Activated T-helper 1 cell treated with anti-CD3 and anti-CD28 coated beads, Interleukin-12 subunit alpha, Interleukin-12 subunit beta, Interleukin-2, Interleukin-4 antibody, amounts not matched to agents 30 ng/mL and 10 ng/mL and 1 ng/mL, durations not matched to agents 14 hours and 24 hours and 36 hours (primary cell): ENCODE measurements around the gene RALGAPB. TPM values are rescaled to one million over a fixed set of nuclear protein-coding genes. Genes with fewer than 3 reads are reported as not detected.
"Not testable (repeated sequence)": the region's sequence is repeated elsewhere in the genome, so short reads cannot be mapped to it uniquely, and the experiment has no call there.

Experiments
- DNase-seq: peaks from one replicate; pipeline ENCODE4 v3.0.0; 2021; ENCODE audit warnings: low spot score
- H3K27ac Mint-ChIP-seq: one replicate; pipeline ENCODE4 v1.8.0; 2021; ENCODE audit warnings: mild to moderate bottlenecking, mixed read lengths
- H3K27me3 Mint-ChIP-seq: one replicate; pipeline ENCODE4 v1.8.0; 2022; ENCODE audit warnings: mild to moderate bottlenecking, moderate library complexity, mixed read lengths; ENCODE audit not compliant: insufficient read depth
- H3K36me3 Mint-ChIP-seq: one replicate; pipeline ENCODE4 v1.8.0; 2021; ENCODE audit warnings: low read depth, mixed read lengths
- H3K4me1 Mint-ChIP-seq: one replicate; pipeline ENCODE4 v1.8.0; 2021; ENCODE audit warnings: low read depth, mixed read lengths
- H3K4me3 Mint-ChIP-seq: one replicate; pipeline ENCODE4 v1.8.0; 2021; ENCODE audit warnings: mild to moderate bottlenecking, moderate library complexity, mixed read lengths
- H3K9me3 Mint-ChIP-seq: one replicate; pipeline ENCODE4 v1.8.0; 2021; ENCODE audit warnings: mixed read lengths
- intact Hi-C: fragments of 100-400 bp; cut with micrococcal nuclease; formaldehyde crosslinking; loops from one replicate; pipeline ENCODE4 v1.15.1; 2024
- total RNA-seq: library from RNA; stranded (reverse); gene quantifications from 2 replicates; pipeline ENCODE4 v1.2.3, GENCODE V29; 2022

The RALGAPB gene
- total RNA-seq, 1 donor from 2014 or later = 32.4 TPM

DNA sequence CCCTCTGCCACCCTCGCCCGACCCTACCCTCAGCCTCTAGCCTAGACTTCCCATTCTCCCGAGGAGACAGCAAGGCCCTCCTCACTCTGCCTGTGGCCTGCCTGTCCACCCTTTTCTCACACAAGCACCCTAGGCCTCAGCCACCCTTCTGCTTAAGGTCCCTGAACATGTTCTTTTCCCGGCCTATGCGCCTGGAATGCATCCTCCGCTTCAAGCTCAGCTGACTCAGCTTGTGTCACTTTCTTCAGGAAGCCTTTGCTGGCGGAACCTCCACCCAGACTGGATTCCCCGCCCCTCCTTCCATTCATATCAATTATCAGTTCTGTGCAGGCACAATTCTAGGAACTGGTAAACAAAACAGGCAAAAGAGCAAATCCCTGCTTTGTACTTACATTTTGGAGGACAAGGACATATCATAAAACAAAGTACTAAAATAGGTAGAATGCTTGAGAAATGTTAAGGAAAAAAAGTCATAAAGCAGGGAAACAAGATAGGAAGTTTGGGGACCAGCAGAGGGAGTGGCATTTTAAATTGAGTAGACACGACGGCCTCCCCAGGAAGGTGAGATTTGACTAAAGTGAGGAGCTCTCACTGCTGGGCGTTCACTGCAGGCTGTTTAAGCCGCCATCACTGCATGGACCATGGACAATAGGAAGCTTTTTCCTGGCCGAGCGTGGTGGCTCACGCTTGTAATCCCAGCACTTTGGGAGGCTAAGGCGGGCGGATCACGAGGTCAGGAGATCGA is 19.6 kb upstream of the RALGAPB start:
- H3K36me3 Mint-ChIP-seq = peaks cover 11% of the 10 kb centered on the region
- no peaks in the 10 kb centered on the region for H3K9me3 Mint-ChIP-seq
- no peak for DNase-seq
- H3K4me3 Mint-ChIP-seq = no peak overlapping the region
- intact Hi-C loops = no loop called here
- H3K4me1 Mint-ChIP-seq = peaks cover 21% of the 10 kb centered on the region
- peaks cover 2% of the 10 kb centered on the region for H3K27me3 Mint-ChIP-seq
- H3K27ac Mint-ChIP-seq = no peak overlapping the region

DNA sequence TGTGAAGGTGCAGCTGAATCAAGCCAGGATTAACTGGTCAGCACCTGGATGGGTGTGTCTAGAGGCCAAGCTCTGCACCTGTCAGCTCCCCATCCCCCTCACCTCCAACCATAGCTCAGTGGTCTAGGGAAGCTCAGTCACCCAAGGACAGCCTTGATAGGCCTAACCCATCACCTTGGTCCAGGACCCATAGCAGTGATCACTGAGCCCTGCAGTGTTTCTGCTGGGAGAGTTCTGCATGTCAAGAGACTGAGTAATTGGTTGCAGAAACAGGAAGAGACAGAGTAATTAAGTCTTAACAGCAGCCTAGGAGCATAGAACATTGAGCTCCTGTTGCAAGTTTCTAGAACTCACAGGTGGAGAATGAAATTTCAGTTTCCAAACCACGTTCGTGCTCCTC is 18.7 kb upstream of the RALGAPB start:
- DNase-seq = no peak
- no peak overlapping the region for H3K4me3 Mint-ChIP-seq
- no peaks in the 10 kb centered on the region for H3K9me3 Mint-ChIP-seq
- intact Hi-C loops = no loop called here
- peaks cover 2% of the 10 kb centered on the region for H3K27me3 Mint-ChIP-seq
- peaks cover 16% of the 10 kb centered on the region for H3K4me1 Mint-ChIP-seq
- H3K27ac Mint-ChIP-seq = no peak overlapping the region
- H3K36me3 Mint-ChIP-seq = peaks cover 11% of the 10 kb centered on the region

DNA sequence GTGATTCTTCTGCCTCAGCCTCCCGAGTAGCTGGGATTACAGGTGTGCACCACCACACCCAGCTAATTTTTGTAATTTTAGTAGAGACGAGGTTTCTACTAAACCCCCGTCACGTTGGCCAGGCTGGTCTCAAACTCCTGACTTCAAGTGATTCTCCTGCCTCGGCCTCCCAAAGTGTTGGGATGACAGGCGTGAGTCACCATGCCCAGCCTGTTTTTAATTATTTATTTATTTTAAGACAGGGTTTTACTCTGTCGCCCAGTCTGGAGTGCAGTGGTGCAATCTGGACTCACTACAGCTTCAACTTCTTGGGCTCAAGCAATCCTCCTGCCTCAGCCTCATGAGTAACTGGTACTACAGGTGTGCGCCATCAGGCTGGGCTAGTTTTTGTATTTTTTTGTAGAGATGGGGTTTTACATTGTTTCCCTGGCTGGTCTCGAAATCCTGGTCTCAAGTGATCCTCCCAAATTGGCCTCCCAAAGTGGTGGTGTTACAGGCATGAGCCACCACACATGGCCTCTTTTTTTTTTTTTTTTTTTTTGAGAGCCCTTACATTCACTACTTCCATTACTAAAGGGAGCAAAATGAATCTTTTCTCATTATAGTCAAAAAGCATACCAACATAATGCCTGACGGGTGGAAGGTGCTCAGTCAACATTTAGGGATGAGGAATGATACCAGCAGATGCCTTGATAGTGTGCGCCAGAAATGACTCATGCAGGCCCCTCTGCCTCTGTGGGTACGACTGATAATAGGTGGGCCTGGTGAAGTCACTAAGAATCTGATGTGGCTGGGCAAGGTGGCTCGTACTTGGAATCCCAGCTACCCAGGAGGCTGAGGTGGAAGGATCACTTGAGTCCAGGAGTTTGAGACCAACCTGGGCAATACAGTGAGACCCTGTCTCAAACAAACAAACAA is 17.8 kb upstream of the RALGAPB start:
- intact Hi-C loops = no loop called here
- no peak overlapping the region for H3K4me3 Mint-ChIP-seq
- H3K36me3 Mint-ChIP-seq = peaks cover 6% of the 10 kb centered on the region
- H3K4me1 Mint-ChIP-seq = peaks cover 9% of the 10 kb centered on the region
- DNase-seq = no peak
- H3K27ac Mint-ChIP-seq = no peak overlapping the region
- peaks cover 5% of the 10 kb centered on the region for H3K27me3 Mint-ChIP-seq
- H3K9me3 Mint-ChIP-seq = no peaks in the 10 kb centered on the region

DNA sequence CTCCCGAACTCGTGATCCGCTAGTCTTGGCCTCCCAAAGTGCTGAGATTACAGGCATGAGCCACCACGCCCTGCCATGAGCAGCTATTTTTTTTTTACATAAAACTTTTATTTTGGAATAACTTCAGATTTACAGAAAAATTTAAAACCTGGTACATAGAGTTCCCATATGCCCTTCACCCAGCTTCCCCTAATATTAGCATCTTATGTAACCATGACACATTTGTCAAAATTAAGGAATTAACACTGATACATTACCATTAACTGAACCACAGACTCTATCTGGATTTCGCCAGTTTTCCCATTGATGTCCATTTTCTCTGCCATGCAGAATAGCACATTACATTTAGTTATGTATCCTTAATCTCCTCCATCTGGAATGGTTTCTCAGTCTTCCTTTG is 14.3 kb upstream of the RALGAPB start:
- intact Hi-C loops = no loop called here
- Mint-ChIP-seq H3K36me3 (no peaks in the 10 kb centered on the region), H3K4me1 (no peaks in the 10 kb centered on the region), H3K27me3 (peaks cover 7% of the 10 kb centered on the region), H3K27ac (no peak overlapping the region), H3K4me3 (no peak overlapping the region), H3K9me3 (no peaks in the 10 kb centered on the region)
- DNase-seq = no peak

DNA sequence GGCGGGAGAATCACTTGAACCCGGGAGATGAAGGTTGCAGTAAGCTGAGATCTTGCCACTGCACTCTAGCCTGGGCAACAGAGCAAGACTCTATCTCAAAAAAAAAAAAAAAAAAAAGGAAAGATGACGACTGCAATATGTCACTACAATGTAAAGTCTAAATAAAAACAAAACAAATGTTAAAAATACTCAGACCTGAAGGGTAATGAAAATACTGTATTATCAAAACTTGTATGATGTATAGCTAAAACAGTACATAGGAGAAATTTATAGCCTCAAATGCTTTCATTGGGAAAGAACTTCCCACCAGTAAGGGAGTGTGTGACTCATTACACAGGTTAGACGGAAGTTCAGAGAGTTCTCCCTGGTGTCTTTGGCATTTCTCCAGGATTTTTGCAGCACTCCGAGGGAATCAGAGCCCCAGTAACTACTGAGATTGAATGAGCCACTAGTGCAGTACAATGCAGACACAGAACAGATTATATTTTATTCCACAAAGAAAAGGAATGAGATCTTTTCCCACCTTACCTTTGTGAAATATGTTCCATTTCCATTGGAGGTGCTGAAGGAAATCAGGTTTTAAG is 12.5 kb upstream of the RALGAPB start:
- H3K27me3 Mint-ChIP-seq = peaks cover 7% of the 10 kb centered on the region
- H3K4me1 Mint-ChIP-seq = no peaks in the 10 kb centered on the region
- no peaks in the 10 kb centered on the region for H3K9me3 Mint-ChIP-seq
- no peak for DNase-seq
- no peak overlapping the region for H3K4me3 Mint-ChIP-seq
- no peak overlapping the region for H3K27ac Mint-ChIP-seq
- H3K36me3 Mint-ChIP-seq = no peaks in the 10 kb centered on the region
- intact Hi-C loops = no loop called here

DNA sequence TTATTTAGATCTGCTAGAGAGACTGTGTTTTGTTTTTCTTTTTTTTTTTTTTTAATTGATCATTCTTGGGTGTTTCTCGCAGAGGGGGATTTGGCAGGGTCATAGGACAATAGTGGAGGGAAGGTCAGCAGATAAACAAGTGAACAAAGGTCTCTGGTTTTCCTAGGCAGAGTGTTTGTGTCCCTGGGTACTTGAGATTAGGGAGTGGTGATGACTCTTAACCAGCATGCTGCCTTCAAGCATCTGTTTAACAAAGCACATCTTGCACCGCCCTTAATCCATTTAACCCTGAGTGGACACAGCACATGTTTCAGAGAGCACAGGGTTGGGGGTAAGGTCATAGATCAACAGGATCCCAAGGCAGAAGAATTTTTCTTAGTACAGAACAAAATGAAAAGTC is 12.0 kb upstream of the RALGAPB start:
- H3K36me3 Mint-ChIP-seq, H3K27ac Mint-ChIP-seq, intact Hi-C loops, H3K9me3 Mint-ChIP-seq, H3K4me3 Mint-ChIP-seq, DNase-seq, H3K4me1 Mint-ChIP-seq, H3K27me3 Mint-ChIP-seq: not testable (repeated sequence)

DNA sequence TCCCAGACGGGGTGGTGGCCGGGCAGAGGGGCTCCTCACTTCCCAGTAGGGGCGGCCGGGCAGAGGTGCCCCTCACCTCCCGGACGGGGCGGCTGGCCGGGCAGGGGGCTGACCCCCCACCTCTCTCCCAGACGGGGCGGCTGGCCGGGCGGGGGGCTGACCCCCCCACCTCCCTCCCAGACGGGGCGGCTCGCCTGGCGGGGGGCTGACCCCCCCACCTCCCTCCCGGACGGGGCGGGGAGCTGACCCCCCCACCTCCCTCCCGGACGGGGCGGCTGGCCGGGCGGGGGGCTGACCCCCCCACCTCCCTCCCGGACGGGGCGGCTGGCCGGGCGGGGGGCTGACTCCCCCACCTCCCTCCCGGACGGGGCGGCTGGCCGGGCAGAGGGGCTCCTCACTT is 11.5 kb upstream of the RALGAPB start:
- H3K4me3 Mint-ChIP-seq, DNase-seq, H3K27ac Mint-ChIP-seq, H3K4me1 Mint-ChIP-seq, H3K9me3 Mint-ChIP-seq, H3K36me3 Mint-ChIP-seq, H3K27me3 Mint-ChIP-seq, intact Hi-C loops: not testable (repeated sequence)

DNA sequence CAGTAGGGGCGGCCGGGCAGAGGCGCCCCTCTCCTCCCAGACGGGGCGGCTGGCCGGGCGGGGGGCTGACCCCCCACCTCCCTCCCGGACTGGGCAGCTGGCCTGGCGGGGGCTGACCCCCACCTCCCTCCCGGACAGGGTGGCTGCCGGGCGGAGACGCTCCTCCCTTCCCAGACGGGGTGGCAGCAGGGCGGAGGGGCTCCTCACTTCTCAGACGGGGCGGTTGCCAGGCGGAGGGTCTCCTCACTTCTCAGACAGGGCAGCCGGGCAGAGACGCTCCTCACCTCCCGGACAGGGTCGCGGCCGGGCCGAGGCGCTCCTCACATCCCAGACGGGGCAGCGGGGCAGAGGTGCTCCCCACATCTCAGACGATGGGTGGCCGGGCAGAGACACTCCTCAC is 11.1 kb upstream of the RALGAPB start:
- H3K9me3 Mint-ChIP-seq, H3K27me3 Mint-ChIP-seq, H3K4me3 Mint-ChIP-seq, H3K4me1 Mint-ChIP-seq, H3K27ac Mint-ChIP-seq, H3K36me3 Mint-ChIP-seq, intact Hi-C loops, DNase-seq: not testable (repeated sequence)

DNA sequence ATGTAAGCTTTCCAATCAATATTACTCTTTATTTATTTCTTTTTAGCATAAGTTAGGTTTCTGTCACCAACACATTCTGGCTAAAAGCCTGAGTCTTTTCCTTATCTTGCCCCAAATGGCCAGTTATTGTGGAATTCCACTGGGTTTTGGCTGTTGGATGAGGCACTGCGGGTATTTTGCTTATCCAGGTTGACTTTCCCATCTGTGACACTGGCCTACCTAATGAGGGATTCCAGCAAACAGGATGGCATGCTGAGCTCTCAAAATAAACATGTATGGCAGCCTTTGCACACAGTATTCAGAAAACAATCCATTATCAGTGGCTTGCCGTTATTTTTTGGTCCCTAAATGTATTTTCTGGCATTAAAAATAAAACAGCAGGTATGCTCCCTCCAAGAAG is 6.5 kb upstream of the RALGAPB start:
- H3K4me1 Mint-ChIP-seq = no peaks in the 10 kb centered on the region
- H3K27ac Mint-ChIP-seq = no peak overlapping the region
- H3K4me3 Mint-ChIP-seq = no peak overlapping the region
- no peak for DNase-seq
- H3K27me3 Mint-ChIP-seq = peaks cover 2% of the 10 kb centered on the region
- no peaks in the 10 kb centered on the region for H3K9me3 Mint-ChIP-seq
- intact Hi-C loops = no loop called here
- no peaks in the 10 kb centered on the region for H3K36me3 Mint-ChIP-seq

DNA sequence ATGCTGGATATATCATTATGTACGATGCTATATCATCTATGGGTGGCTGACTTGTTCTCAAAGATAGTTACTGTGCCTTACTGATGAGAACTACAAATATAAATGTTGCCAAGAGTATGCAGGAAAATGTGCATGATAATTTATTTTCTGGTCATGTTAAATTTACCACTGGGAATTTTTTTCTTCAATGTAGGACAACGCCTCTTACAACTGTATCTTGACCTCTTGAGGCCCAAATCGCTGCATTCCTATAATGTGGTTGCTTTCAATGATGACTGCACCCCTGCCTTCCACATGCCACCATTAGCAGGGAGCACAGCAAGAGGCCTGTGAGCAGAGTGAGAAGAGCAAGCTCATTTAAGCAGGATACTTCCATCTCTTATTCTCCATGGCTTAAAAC is 5.7 kb upstream of the RALGAPB start:
- DNase-seq = no peak
- H3K9me3 Mint-ChIP-seq = no peaks in the 10 kb centered on the region
- intact Hi-C loops = no loop called here
- peaks cover 4% of the 10 kb centered on the region for H3K4me1 Mint-ChIP-seq
- no peaks in the 10 kb centered on the region for H3K36me3 Mint-ChIP-seq
- no peak overlapping the region for H3K27ac Mint-ChIP-seq
- H3K4me3 Mint-ChIP-seq = no peak overlapping the region
- peaks cover 2% of the 10 kb centered on the region for H3K27me3 Mint-ChIP-seq

DNA sequence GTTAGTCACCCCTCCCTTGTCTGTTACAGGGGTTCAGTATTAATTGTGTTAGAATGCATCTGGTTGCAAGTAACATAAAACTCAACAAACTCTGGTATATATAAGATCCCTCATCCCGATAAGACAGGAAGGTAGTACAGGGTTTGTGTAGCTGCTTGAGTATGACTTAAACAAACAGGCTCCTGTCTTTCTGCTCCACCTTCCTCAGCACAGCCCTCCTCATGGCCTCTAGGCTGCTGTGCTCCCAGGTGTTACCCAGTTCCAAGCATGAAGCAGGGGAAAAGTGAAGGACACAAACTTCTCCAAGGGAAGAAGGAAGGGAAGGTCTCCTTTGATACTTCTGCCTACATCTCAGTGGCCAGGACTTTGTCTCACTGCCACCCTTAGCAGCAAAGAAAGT is 1.4 kb upstream of the RALGAPB start:
- intact Hi-C loops = no loop called here
- Mint-ChIP-seq H3K27ac (no peak overlapping the region), H3K4me3 (peak overlapping the region; percentile 44), H3K9me3 (no peaks in the 10 kb centered on the region), H3K27me3 (peaks cover 2% of the 10 kb centered on the region), H3K36me3 (peaks cover 3% of the 10 kb centered on the region), H3K4me1 (peaks cover 30% of the 10 kb centered on the region)
- no peak for DNase-seq

DNA sequence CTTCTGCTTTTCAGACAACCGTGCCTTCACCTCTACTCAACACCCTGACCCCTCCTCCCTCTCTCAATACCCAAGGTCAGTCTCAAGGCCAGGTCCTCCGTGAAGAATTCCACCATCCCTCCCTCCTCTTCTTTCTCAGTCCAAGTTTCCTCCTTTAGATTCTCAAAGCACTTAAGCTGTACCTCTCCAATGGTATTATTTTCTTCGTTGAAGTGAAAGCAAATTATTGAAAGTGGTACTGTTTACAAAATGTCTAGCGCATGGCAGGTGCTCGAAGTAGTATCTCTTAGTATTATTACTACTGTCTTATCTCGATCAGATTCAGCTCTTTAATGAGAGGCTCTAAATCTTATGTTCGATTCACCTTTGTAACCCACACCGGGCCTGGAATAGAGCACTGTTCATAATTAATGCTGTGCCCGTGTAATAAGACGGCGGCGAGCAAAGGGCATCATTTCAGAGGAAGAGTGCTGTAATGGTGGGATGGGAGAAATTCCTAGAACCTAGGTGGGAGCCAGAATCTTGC is 593 bp upstream of the RALGAPB start:
- intact Hi-C loops = loop anchor here (1.0 kb wide), 3 partner anchors 26 to 439 kb away; partner anchors contain the start of genes RPRD1B, SNHG17 and TTI1
- H3K4me3 Mint-ChIP-seq = peak overlapping the region; percentile 88
- no peaks in the 10 kb centered on the region for H3K9me3 Mint-ChIP-seq
- H3K36me3 Mint-ChIP-seq = peaks cover 3% of the 10 kb centered on the region
- H3K4me1 Mint-ChIP-seq = peaks cover 34% of the 10 kb centered on the region
- H3K27ac Mint-ChIP-seq = peak overlapping the region; percentile 77
- no peak for DNase-seq
- H3K27me3 Mint-ChIP-seq = peaks cover 2% of the 10 kb centered on the region

DNA sequence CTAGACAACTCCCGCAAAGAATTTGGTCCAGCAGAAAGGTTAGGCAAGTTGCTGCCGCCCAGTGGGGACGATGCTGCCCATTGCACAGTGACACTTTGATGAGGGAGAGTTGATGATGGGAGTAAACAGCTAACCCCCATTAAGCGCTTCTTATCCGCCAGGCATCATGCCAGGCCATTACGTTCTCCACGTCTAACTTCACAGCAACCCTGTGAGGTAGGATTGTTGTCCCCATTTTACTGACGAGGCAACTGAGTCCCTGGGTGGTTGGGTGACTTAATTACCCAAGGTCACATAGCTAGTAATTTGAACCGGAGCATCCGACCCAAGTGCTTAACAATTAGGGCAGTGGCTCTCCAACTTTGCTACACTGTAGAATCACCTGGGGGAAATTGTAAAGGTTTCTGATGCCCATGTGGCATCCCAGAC is 738 bp downstream of the RALGAPB start:
- Mint-ChIP-seq H3K4me3 (peak overlapping the region; percentile 88), H3K27ac (peak overlapping the region; percentile 63), H3K4me1 (peaks cover 34% of the 10 kb centered on the region), H3K9me3 (no peaks in the 10 kb centered on the region), H3K36me3 (peaks cover 3% of the 10 kb centered on the region), H3K27me3 (peaks cover 2% of the 10 kb centered on the region)
- DNase-seq = no peak
- intact Hi-C loops = no loop called here
